ENCODE results near the gene RXRB. TPM values are rescaled to one million over a fixed set of nuclear protein-coding genes. Genes with fewer than 3 reads are reported as not detected.

The RXRB gene
- total RNA-seq, 1 experiment from 2014 or later = 49.9 TPM

DNA sequence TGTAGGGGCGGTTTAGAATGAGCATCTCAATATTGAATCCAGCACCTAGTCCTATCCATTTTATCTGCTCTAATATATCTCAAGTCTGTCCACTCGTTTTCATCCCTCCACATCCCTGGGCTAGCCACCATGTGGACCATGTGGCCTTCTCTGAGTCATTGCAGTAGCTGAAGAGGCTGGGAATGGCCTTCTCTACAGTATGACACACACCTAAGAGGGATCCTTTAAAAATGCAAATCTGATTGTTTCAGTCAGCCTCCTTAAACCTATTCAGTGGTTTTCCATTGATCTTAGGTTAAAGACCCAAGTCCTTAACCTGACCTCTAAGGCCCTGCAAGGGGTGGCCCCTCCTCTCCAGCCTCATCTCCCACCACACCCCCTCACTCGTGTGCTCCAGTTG lies 17.2 kb upstream of the RXRB start:
- ATAC-seq (no peak), DNase-seq (ENCODE audit: low read depth, low spot score) (no peak)
- TF ChIP-seq TCF7L2 (IDR thresholded peaks at IDR 0.05; ENCODE audit: borderline replicate concordance, extremely low read depth, insufficient read depth, insufficient read length) = no peak
- TF ChIP-seq JUND (IDR thresholded peaks at IDR 0.05) = no peak
- no peak for TF ChIP-seq FOSL1 (IDR thresholded peaks at IDR 0.05; ENCODE audit: low read depth)
- TF ChIP-seq, protein P1, sequence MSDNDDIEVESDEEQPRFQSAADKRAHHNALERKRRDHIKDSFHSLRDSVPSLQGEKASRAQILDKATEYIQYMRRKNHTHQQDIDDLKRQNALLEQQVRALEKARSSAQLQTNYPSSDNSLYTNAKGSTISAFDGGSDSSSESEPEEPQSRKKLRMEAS (IDR thresholded peaks at IDR 0.05) = no peak
- TF ChIP-seq EGR1 (IDR thresholded peaks at IDR 0.05; ENCODE audit: low read depth) = no peak
- TF ChIP-seq ZFX (IDR thresholded peaks at IDR 0.05) = no peak
- no peak for TF ChIP-seq ZNF274 (IDR thresholded peaks at IDR 0.05; ENCODE audit: low read depth, low read length)
- no peak for TF ChIP-seq EZH2phosphoT487 (IDR thresholded peaks at IDR 0.05; ENCODE audit: borderline replicate concordance)
- no peak for TF ChIP-seq ATF3 (IDR thresholded peaks at IDR 0.05)
- no peak for TF ChIP-seq CBX3 (IDR thresholded peaks at IDR 0.05; ENCODE audit: low read depth)
- no peak for TF ChIP-seq ZBTB33 (IDR thresholded peaks at IDR 0.05; ENCODE audit: extremely low read depth, insufficient replicate concordance, low read length)
- no peak for TF ChIP-seq ELF1 (IDR thresholded peaks at IDR 0.05; ENCODE audit: borderline replicate concordance, low read depth)
- TF ChIP-seq CTCF (IDR thresholded peaks at IDR 0.05 in 2 of 3, conservative IDR thresholded peaks at IDR 0.05 in 1 of 3; ENCODE audit: borderline replicate concordance in 1 of 3, insufficient read depth in 1 of 3, low read depth in 2 of 3, low read length in 2 of 3) = no peak
- TF ChIP-seq EZH2 (IDR thresholded peaks at IDR 0.05) = no peak
- TF ChIP-seq CEBPB (IDR thresholded peaks at IDR 0.05; ENCODE audit: low read depth) = no peak
- ChIA-PET CTCF (no interaction called here), RAD21 (ENCODE audit: low non-redundant PET in 1 of 2, low total read pairs in 2 of 2, uncharacterized antibody in 2 of 2, unreplicated experiment in 2 of 2) (no interaction called here), POLR2A (no interaction called here)
- no TSS peak for BruUV-seq (replicated peaks)
- Histone ChIP-seq H3K9ac (ENCODE audit: low read length) (no peak overlapping the region), H3K4me3 (replicated peaks in 1 of 2; ENCODE audit: low read depth in 1 of 2, low read length in 2 of 2) (no peak overlapping the region), H3K27me3 (ENCODE audit: insufficient read depth, low read length) (no peaks in the 10 kb centered on the region), H3K27ac (ENCODE audit: low read depth, low read length) (no peak overlapping the region), H3K36me3 (ENCODE audit: control insufficient read depth in 1 of 2, insufficient read depth in 2 of 2, low read length in 2 of 2) (no peaks in the 10 kb centered on the region), H3K79me2 (ENCODE audit: insufficient read depth, low read length) (no peaks in the 10 kb centered on the region), H3K9me3 (ENCODE audit: control insufficient read depth in 1 of 2, insufficient read depth in 1 of 2, low read depth in 1 of 2, low read length in 2 of 2) (no peaks in the 10 kb centered on the region), H3K4me1 (ENCODE audit: control insufficient read depth in 1 of 2, insufficient read depth in 2 of 2, low read length in 2 of 2) (peaks cover 0 to 5% of the 10 kb centered on the region in 2 experiments; a peak in 1 of 4 replicates), H2AFZ (ENCODE audit: low read depth, low read length, poor library complexity, severe bottlenecking) (no peak overlapping the region), H4K20me1 (ENCODE audit: insufficient read depth) (no peaks in the 10 kb centered on the region), H3K4me2 (ENCODE audit: low read length) (no peak overlapping the region), H3K9me2 (ENCODE audit: insufficient read depth) (no peaks in the 10 kb centered on the region)
- intact Hi-C loops (cut with micrococcal nuclease) = no loop called here

Data from HCT116 (cell line).